Stimulated activated CD8-positive, alpha-beta memory T cell treated with anti-CD3 and anti-CD28 coated beads, Interleukin-15, amount 100 ng/mL, for 24 hours (primary cell): ENCODE results near the gene CAMK1D.
"Not testable (repeated sequence)": the region's sequence is repeated elsewhere in the genome, so short reads cannot be mapped to it uniquely, and the experiment has no call there.

Experiments
- DNase-seq: peaks from one replicate; pipeline ENCODE4 v3.0.0-alpha.2; 2020; ENCODE audit warnings: low read depth

Gene CAMK1D

GRCh38 chr10:12701696-12702095 lies 352.3 kb downstream of the CAMK1D start:
- no peak for DNase-seq

- no peak for DNase-seq
Measured at GRCh38 chr10:12702215-12702770, 352.9 kb downstream of the CAMK1D start.

GRCh38 chr10:12703126-12703525 lies 353.8 kb downstream of the CAMK1D start:
- DNase-seq, result no peak

GRCh38 chr10:12703813-12704212 lies 354.5 kb downstream of the CAMK1D start:
- no peak for DNase-seq

- DNase-seq, result no peak
Measured at GRCh38 chr10:12704488-12704887, 355.1 kb downstream of the CAMK1D start.

- no peak for DNase-seq
Measured at GRCh38 chr10:12705943-12706342, 356.6 kb downstream of the CAMK1D start.

- no peak for DNase-seq
Measured at GRCh38 chr10:12707461-12708185, 358.3 kb downstream of the CAMK1D start.

- no peak for DNase-seq
Measured at GRCh38 chr10:12709000-12709401, 359.7 kb downstream of the CAMK1D start.

- DNase-seq, result no peak
Measured at GRCh38 chr10:12709521-12709963, 360.2 kb downstream of the CAMK1D start.

GRCh38 chr10:12710157-12710556 lies 360.8 kb downstream of the CAMK1D start:
- DNase-seq, result no peak

- peak; percentile 56 for DNase-seq
Measured at GRCh38 chr10:12710594-12711349, 361.4 kb downstream of the CAMK1D start.

GRCh38 chr10:12711350-12711708 lies 362.0 kb downstream of the CAMK1D start:
- DNase-seq, result no peak

GRCh38 chr10:12712293-12712983 lies 363.1 kb downstream of the CAMK1D start:
- DNase-seq, result no peak

- DNase-seq, result not testable (repeated sequence)
Measured at GRCh38 chr10:12712984-12713316, 363.6 kb downstream of the CAMK1D start.

- DNase-seq, result no peak
Measured at GRCh38 chr10:12716042-12716441, 366.7 kb downstream of the CAMK1D start.

GRCh38 chr10:12717981-12718707 lies 368.8 kb downstream of the CAMK1D start:
- DNase-seq, result no peak

GRCh38 chr10:12719365-12719764 lies 370.0 kb downstream of the CAMK1D start:
- no peak for DNase-seq

- no peak for DNase-seq
Measured at GRCh38 chr10:12720217-12720981, 371.1 kb downstream of the CAMK1D start.

- DNase-seq, result no peak
Measured at GRCh38 chr10:12721334-12721733, 372.0 kb downstream of the CAMK1D start.

- DNase-seq, result no peak
Measured at GRCh38 chr10:12723220-12723619, 373.9 kb downstream of the CAMK1D start.
